ENCODE data around the gene OR8D2. TPM values are rescaled to one million over a fixed set of nuclear protein-coding genes. Genes with fewer than 3 reads are reported as not detected.

Gene OR8D2
- total and polyA plus RNA-seq, 2 donors (not counting 1 experiment from before 2014, with no cell fraction given): not detected

GRCh38 chr11:124327775-124328174 is 7.8 kb upstream of the OR8D2 start:
- Mint-ChIP-seq H3K9me3 (ENCODE audit: insufficient read depth) (no peaks in the 10 kb centered on the region), H3K27ac (peak overlapping the region; percentile 62), H3K4me3 (no peak overlapping the region), H3K27me3 (no peaks in the 10 kb centered on the region), H3K4me1 (peaks cover 49% of the 10 kb centered on the region)
- WGBS (ENCODE audit: insufficient coverage): no CpG with 5 or more reads among the region's 1 CpG
- DNase-seq: no peak
- TF ChIP-seq EZH2 (IDR thresholded peaks at IDR 0.05; ENCODE audit: borderline replicate concordance, insufficient read depth, low read depth, low read length, poor library complexity, severe bottlenecking): no peak
- TF ChIP-seq, protein P1, sequence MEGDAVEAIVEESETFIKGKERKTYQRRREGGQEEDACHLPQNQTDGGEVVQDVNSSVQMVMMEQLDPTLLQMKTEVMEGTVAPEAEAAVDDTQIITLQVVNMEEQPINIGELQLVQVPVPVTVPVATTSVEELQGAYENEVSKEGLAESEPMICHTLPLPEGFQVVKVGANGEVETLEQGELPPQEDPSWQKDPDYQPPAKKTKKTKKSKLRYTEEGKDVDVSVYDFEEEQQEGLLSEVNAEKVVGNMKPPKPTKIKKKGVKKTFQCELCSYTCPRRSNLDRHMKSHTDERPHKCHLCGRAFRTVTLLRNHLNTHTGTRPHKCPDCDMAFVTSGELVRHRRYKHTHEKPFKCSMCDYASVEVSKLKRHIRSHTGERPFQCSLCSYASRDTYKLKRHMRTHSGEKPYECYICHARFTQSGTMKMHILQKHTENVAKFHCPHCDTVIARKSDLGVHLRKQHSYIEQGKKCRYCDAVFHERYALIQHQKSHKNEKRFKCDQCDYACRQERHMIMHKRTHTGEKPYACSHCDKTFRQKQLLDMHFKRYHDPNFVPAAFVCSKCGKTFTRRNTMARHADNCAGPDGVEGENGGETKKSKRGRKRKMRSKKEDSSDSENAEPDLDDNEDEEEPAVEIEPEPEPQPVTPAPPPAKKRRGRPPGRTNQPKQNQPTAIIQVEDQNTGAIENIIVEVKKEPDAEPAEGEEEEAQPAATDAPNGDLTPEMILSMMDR (IDR thresholded peaks at IDR 0.05): no peak
- H3K27ac ChIP-seq (ENCODE audit: low read length in 2 of 2): peak overlapping the region in 1 of 2 donors; percentile 28
- POLR2A ChIA-PET: no interaction called here
- ATAC-seq (ENCODE audit: low read depth): no peak
- no peaks in the 10 kb centered on the region for H3K27me3 ChIP-seq (replicated peaks in 1 of 4; ENCODE audit: control extremely low read depth in 1 of 4, control insufficient read depth in 3 of 4, insufficient read depth in 4 of 4, low read length in 3 of 4)
- H3K4me1 ChIP-seq (ENCODE audit: control insufficient read depth in 2 of 2, insufficient read depth in 2 of 2, low read length in 2 of 2): peaks cover 52 to 54% of the 10 kb centered on the region in 2 donors
- no peaks in the 10 kb centered on the region for H3K36me3 ChIP-seq (replicated peaks in 1 of 2; ENCODE audit: control extremely low read depth in 1 of 2, control insufficient read depth in 1 of 2, extremely low read depth in 1 of 2, insufficient read depth in 2 of 2, low read length in 1 of 2)
- H3K79me2 ChIP-seq (ENCODE audit: control insufficient read depth, insufficient read depth, low read length): no peaks in the 10 kb centered on the region
- no peaks in the 10 kb centered on the region for H3K9me3 ChIP-seq (ENCODE audit: control extremely low read depth in 1 of 3, control insufficient read depth in 2 of 3, insufficient read depth in 1 of 3, low read length in 2 of 3)
- H2AFZ ChIP-seq (ENCODE audit: insufficient read depth, low read depth, low read length, poor library complexity, severe bottlenecking): peak overlapping the region; percentile 11
- no peaks in the 10 kb centered on the region for H4K20me1 ChIP-seq (ENCODE audit: control insufficient read depth, insufficient read depth, low read length, poor library complexity, severe bottlenecking)
- intact Hi-C loops (cut with micrococcal nuclease): no loop called here
- no peak overlapping the region for H3K9ac ChIP-seq (ENCODE audit: low read length)
- CTCF ChIA-PET: interaction anchor here (0.7 to 1.1 kb wide), 2 partner anchors 74 to 256 kb away, joined by 3 read pairs; no protein-coding TSS in a partner anchor
- H3K4me2 ChIP-seq (replicated peaks; ENCODE audit: low read depth, low read length, poor library complexity, severe bottlenecking): no peak overlapping the region
- no peak overlapping the region for H3K4me3 ChIP-seq (ENCODE audit: control extremely low read depth in 1 of 5, extremely low read depth in 1 of 5, insufficient read depth in 1 of 5, low read depth in 2 of 5, low read length in 4 of 5)

- ChIA-PET CTCF (no interaction called here), POLR2A (no interaction called here)
- Histone ChIP-seq H3K27ac (ENCODE audit: low read length in 2 of 2) (no peak overlapping the region), H3K9me3 (ENCODE audit: control extremely low read depth in 1 of 3, control insufficient read depth in 2 of 3, insufficient read depth in 1 of 3, low read length in 2 of 3) (peaks cover 0 to 1% (median 0%) of the 10 kb centered on the region in 3 donors), H3K79me2 (ENCODE audit: control insufficient read depth, insufficient read depth, low read length) (no peaks in the 10 kb centered on the region), H4K20me1 (ENCODE audit: control insufficient read depth, insufficient read depth, low read length, poor library complexity, severe bottlenecking) (no peaks in the 10 kb centered on the region), H3K4me3 (ENCODE audit: control extremely low read depth in 1 of 5, extremely low read depth in 1 of 5, insufficient read depth in 1 of 5, low read depth in 2 of 5, low read length in 4 of 5) (no peak overlapping the region), H2AFZ (ENCODE audit: insufficient read depth, low read depth, low read length, poor library complexity, severe bottlenecking) (no peak overlapping the region), H3K27me3 (replicated peaks in 1 of 4; ENCODE audit: control extremely low read depth in 1 of 4, control insufficient read depth in 3 of 4, insufficient read depth in 4 of 4, low read length in 3 of 4) (peaks cover 0 to 7% (median 0%) of the 10 kb centered on the region in 4 experiments), H3K36me3 (replicated peaks in 1 of 2; ENCODE audit: control extremely low read depth in 1 of 2, control insufficient read depth in 1 of 2, extremely low read depth in 1 of 2, insufficient read depth in 2 of 2, low read length in 1 of 2) (no peaks in the 10 kb centered on the region), H3K4me1 (ENCODE audit: control insufficient read depth in 2 of 2, insufficient read depth in 2 of 2, low read length in 2 of 2) (peaks cover 20 to 24% of the 10 kb centered on the region in 2 donors), H3K9ac (ENCODE audit: low read length) (no peak overlapping the region), H3K4me2 (replicated peaks; ENCODE audit: low read depth, low read length, poor library complexity, severe bottlenecking) (no peak overlapping the region)
- Mint-ChIP-seq H3K4me3 (no peak overlapping the region), H3K27me3 (peaks cover 11% of the 10 kb centered on the region), H3K4me1 (peaks cover 20% of the 10 kb centered on the region), H3K27ac (no peak overlapping the region), H3K9me3 (ENCODE audit: insufficient read depth) (no peaks in the 10 kb centered on the region)
- no peak for TF ChIP-seq EZH2 (IDR thresholded peaks at IDR 0.05; ENCODE audit: borderline replicate concordance, insufficient read depth, low read depth, low read length, poor library complexity, severe bottlenecking)
- TF ChIP-seq, protein P1 (IDR thresholded peaks at IDR 0.05): no peak
- DNase-seq (no peak), ATAC-seq (ENCODE audit: low read depth) (no peak)
- WGBS (ENCODE audit: insufficient coverage): no CpG with 5 or more reads among the region's 1 CpG
- intact Hi-C loops (cut with micrococcal nuclease): no loop called here
These were observed 2.4 kb upstream of the OR8D2 start for GRCh38 chr11:124322356-124322755.
